GM19239 (cell line): ENCODE data around the gene CD4.
"Not testable (repeated sequence)": the region's sequence is repeated elsewhere in the genome, so short reads cannot be mapped to it uniquely, and the experiment has no call there.

Source experiments
- DNase-seq: peaks from one replicate; pipeline ENCODE4 v3.0.0; 2011; ENCODE audit warnings: low spot score; ENCODE audit not compliant: insufficient read length
- FAIRE-seq: peaks from 2 replicates; lab custom pipeline; 2011; peaks lifted over from hg19 to GRCh38; lab: Jason Lieb, UNC

Gene CD4

DNA sequence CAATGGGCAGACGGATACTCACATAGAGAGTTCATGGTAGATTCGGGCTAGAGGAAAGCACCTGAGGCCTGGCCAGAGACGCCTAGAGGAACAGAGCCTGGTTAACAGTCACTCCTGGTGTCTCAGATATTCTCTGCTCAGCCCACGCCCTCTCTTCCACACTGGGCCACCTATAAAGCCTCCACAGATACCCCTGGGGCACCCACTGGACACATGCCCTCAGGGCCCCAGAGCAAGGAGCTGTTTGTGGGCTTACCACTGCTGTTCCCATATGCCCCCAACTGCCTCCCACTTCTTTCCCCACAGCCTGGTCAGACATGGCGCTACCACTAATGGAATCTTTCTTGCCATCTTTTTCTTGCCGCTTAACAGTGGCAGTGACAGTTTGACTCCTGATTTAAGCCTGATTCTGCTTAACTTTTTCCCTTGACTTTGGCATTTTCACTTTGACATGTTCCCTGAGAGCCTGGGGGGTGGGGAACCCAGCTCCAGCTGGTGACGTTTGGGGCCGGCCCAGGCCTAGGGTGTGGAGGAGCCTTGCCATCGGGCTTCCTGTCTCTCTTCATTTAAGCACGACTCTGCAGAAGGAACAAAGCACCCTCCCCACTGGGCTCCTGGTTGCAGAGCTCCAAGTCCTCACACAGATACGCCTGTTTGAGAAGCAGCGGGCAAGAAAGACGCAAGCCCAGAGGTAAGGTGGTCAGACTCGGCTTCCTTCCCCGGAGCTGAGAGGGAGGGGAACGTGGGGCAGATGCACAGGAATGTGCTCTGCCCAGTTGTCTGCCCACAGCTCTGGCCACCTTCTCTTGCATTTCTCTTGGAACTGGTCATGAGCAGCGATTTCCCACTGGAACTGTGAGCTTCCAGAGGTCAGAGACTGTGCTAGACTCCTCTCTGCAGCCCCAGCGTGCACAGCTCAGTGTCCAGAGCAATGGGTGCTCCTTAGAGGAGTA, at the start of gene CD4:
Gene CD4 (plus strand): TSS at position 557 of the 953 bp plus-strand sequence. CDS start 10,611 bp downstream, outside the sequence.
- FAIRE-seq (no peak), DNase-seq (no peak)

DNA sequence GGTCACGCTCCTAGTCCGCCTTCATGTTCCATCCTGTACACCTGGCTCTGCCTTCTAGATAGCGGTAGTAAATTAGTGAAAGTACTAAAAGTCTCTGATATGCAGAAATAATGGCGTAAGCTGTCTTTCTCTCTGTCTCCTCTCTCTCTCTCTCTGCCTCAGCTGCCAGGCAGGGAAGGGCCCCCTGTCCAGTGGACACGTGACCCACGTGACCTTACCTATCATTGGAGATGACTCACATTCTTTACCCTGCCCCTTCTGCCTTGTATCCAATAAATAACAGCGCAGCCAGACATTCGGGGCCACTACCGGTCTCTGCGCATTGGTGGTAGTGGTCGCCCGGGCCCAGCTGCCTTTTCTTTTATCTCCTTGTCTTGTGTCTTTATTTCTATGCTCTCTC, 47.2 kb upstream of the CD4 start:
- DNase-seq, FAIRE-seq: not testable (repeated sequence)

DNA sequence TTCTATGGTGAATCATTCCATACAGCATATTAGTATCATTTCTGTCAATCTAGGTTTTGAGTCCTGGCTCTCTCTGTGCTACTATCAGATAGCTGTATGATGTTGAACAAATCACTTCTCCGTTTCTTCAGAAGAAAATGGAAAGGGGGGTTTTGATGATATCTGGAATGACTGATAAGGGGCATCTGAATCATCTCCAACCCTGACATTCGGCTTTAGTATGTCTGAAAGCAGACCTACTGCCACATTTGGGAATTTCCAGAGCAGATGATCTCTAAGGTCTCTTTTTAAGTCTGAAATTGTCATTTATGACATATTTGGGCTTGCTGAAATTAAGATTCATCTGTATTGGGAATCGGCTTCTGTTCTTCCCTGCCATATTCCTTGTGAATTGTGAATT, 46.5 kb upstream of the CD4 start:
- no peak for DNase-seq
- FAIRE-seq = no peak

DNA sequence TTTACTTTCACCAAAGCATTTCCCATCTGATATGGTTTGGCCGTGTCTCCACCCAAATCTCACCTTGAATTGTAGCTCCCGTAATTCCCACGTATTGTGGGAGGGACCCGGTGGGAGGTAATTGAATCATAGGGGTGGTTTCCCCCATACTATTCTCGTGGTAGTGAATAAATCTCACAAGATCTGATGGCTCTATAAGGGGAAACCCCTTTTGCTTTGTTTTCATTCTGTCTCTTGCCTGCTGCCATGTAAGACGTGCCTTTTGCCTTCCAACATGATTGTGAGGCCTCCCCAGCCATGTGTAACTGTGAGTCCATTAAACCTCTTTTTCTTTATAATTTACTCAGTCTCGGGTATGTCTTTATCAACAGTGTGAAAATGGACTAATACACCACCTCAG, 46.0 kb upstream of the CD4 start:
- not testable (repeated sequence) for DNase-seq, FAIRE-seq

DNA sequence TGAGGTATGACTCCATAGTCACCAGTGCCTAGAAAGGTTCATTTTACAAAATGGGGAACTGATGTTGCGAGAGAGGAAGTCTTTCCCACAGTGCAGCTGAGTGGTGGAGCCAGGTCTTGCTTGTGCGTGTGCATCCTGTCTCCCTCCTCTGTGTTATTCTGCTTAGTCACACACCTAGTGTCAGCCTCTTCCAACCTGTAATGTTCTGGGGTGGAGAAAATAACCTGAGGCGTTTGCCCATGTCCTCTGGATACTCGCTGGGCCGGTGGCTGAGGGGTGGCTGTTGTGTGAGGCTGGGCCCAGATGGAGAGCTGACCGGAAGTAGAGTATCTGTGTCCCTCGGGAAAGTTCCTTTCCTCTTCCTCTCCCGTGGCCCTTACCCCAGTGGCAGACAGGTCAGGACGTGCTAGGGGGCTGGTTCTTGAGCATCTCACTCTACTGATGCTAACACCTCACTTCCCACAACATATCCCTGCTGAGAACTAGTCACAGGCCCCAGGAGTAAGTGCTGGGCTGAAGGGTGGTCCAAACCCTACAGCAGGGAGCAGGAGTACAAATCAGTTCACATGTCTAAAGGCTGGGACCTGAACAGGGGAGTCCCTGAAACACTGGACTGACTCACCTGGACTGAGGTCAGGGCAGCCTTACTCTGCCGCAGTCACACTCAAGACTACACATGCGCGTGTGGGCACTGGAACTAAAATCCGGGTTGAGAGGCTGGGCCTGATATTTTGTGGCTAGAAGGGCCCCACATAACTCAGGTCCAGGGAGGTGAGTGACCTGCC, 43.4 kb upstream of the CD4 start:
- peak; percentile 66 for FAIRE-seq
- no peak for DNase-seq

DNA sequence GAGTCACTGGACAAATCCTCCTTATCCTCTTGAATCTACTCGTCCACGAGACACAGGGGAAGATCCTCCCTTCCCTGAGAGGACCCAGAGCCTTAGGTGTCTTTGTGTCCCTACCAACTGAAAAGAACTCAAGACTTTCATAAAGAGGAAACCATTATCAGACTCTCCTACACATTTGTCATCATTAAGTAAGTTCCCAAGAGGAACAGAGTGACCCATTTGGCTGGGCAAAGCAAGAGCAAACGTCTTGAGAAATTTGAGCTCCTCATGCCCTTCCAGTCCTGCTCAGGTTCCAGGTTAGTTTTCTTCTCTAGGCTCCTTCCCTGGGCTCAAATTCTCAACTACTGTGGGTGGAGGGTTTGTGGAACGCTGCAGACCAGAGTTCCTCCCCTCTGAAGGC, 42.1 kb upstream of the CD4 start:
- DNase-seq = no peak
- FAIRE-seq = no peak

DNA sequence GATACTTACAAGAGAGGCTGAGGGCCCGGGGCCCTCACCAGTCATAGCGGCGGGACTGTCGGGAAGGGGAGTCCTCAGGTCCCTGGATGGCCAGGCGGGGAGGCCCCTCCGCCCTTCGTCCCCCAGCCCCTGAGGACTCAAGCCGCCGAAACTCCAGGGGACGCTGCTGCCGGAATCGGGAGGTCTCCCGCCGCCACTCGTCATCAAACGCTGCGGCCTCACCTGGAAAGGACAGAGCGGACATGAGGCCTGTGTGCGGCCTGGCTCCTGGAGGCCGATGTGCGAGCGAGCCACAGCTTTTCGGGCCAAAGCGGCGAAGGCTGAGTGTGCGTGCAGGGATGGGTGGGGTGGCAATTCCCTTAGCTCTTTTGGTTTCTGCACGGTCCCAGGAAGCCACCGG, 40.6 kb upstream of the CD4 start:
- no peak for FAIRE-seq
- no peak for DNase-seq

DNA sequence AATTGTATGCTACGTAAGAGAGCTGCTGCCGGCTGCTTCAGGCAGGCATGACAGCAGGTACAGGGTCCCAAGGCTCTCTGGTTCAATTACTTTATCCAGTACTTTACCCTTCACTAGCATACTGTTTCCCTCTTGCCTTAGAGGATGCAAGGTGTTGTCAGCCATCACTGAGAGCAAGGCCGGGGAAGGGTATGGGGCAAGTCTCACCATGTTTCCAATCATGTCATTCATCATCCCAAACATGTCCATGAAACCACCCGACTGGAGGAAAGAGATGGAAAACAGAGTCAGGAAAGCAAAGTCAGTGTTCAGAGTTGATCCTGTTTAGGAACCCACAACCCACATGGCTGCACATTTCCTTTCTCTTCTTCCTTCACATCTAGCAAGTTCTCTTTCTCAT, 38.8 kb upstream of the CD4 start:
- FAIRE-seq (no peak), DNase-seq (no peak)

DNA sequence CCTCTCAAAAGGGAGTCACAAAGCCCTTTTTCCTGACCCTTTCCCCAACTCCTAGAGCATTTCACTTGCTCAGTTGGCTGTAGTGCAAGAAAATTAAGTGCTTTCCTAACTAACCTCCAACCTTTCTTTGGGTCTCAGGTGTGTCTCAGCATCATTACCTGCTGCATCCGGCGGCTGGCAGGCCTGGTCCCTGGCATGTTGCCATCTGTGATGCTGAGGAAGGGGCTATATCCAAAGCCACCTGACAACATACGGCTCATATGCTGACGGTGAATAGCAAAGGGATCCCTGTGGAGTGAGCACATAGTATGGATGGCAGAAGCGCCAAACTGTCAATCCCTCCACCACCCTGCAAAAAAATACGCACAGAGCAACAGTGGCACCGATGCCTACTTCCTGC, 37.6 kb upstream of the CD4 start:
- FAIRE-seq = no peak
- no peak for DNase-seq

DNA sequence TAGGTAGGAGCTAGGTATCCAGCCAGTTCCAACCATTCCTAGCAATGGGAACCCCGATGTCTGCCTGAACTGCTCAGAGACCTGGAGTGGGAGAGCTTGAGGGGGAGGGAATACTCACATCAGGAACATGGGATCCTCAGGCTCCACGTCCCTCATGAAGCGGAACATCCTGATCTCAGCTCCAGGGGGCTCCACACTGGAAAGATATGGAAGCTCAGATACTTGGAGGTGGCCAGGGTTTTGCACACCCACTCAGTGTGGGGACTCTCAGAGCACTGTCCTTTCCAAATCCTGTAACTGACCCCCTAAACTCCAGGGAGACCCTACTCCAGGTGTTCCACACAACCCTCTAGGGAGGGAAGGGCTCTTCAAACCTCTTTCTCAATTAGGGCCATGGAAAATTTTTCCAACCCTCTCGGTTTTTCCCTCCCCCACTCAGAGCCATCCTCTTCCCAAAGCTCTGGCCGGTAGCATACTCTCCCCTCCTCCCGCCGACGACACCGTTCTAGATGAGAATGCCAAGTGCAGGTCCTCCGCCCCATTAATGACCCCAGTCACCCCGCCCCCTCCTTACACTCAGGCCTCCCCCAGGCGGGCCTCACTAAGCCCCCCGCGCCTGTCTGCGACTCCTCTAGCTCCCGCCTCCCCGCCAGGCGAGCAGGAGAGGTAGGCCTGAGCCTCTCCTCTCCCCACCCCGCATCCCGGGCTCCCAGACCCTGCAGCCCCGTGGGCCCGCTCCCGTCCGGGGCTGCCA, 37.0 kb upstream of the CD4 start:
- FAIRE-seq (no peak), DNase-seq (no peak)

DNA sequence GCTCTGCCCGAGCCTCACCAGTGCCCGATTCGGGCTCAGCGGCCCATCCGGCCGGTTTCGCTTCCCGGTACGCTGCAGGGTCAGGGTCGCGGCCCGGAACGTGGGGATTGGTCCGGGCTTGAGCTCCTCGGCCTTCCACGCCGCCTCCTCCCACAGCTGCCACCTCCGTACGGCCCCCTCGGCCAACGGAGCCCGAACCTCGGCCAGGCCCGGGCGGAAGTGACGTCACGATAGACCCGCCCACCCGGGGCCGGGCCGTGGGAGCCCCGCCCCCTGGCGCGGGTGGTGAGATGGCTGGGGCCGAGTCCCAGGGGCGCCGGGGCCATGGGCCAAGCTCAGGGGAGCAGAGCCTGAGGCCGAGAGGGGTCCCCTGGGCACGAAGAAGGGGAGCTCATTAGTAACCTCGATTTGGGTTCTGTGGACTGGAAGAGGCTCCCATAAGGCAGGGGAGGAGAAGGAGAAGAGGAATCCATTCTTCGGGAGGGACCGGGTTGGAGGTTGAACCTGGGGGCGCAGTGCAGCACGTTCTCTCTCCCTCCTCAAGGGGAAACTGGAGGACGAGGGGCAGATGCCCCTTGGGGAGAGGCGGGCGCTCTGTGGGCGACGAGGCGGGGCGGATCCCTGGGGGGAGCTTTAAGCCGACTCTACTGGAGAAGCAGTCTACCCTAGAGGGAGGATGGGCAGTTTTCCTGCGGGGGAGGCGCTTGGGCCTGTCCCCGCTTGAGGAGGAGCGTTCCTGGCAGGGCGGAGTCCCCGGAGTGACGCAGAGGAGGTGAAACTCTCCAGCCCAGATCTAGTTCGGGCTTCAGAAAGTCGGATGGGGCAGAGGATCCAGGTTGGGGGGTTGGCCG, 36.2 kb upstream of the CD4 start, which contains the start of gene MLF2:
Gene MLF2 (minus strand): TSS at position 221 of the 851 bp plus-strand sequence. CDS start 807 bp downstream, outside the sequence.
- DNase-seq (peak; percentile 95), FAIRE-seq (peak; percentile 96)

DNA sequence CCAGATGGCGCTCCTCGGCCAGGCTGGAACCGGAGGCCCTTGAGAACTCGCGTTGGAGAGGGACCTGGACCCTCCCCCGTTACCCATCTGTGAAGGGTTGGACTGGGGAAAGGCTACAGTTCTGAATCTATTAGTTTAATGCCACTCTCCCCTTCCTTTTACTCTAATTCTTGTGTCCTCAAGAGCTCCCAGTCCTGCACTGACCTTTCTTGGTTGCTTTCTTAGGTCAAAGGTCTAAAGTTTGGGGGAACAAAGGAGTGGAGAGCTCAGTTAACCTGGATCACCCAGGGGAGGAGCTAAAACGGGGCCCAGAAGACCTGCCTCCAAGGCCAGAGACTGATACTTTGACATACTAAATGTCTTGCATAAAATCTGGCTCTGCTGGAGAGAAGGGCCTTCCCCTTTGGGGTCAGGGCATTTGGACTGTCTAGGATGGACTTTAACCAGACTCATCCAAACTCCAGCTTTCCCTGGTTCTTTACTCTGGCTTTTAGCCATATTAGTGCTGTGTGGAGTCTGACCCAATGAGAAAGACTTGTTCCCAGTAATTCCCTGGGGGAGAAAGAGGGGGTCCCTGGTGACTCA, 35.5 kb upstream of the CD4 start:
- FAIRE-seq (no peak), DNase-seq (no peak)

DNA sequence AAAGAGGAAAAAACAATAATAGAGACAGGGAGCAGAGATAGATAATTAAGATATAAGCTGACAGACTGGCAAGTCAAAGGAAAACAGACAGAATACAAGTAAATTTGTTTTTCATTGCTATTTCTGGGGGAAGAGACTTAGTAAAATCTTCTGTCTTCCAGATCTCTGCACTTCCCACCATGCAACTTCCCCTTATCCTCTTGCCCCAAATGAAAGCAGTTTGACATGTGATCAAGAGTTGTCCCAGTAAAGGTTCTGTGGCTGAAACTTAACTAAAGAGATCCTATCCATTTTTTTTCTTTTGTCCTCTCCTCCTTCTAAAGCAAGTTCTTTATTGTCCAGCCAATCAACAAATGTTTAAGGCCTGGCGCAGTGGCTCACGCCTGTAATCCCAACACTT, 34.9 kb upstream of the CD4 start:
- no peak for DNase-seq

DNA sequence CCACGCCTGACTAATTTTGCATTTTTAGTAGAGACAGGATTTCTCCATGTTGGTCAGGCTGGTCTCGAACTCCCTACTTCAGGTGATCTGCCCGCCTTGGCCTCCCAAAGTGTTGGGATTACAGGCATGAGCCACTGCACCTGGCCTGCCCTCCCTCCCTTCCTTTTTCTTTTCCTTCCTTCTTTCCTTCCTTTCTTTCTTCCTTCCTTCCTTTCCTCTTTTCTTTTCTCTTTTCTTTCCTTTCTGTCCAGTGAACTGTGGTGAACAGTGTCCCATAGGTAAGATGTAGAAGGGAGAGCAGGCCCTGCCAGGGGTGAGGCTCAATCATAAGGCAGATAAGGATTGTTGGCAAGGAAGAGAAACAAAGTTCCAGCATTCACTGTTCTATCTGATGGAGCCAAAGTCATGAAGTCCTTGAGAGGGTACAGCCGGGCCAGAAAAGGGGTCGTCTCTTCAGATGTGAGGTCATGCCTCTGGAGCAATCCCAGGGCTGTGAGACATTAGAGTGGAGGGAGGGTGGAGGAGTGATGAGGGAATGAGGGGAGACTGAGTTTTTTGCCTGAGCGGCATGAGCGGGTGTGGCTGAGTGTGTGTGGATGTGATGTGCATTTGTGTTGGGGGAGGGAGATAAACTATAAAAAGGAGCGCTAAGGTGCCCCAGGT, 32.2 kb upstream of the CD4 start:
- FAIRE-seq (no peak), DNase-seq (no peak)

More for the DNA sequence above, 34.9 kb upstream of the CD4 start:
- FAIRE-seq = no peak

DNA sequence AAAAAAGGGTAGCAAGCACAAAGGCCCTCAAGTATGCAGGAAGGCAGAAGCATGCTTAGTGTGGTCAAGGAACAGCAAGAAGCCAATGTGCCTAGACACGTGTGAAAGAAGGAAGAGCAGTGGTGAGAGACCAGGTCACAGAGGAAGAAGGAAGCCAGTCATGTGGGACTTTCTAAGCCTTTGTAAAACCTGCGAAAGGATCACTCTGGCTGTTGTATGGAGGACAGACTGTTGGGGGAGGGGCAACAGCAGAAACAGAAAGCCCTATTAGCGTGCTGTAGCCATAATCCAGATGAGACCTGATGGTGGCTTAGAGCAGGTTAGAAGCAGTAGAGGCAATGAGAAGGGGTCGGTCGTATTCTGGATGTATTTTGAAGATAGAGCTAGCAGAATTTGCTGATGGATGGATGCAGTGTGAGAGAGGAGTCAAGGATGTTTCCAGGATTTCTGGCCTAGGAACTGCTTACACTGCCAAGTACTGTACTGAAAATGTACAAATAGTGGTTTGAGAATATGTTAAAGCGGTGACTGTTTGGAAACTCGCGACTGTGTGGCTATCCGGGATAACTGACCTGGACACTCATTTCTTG, 30.7 kb upstream of the CD4 start:
- FAIRE-seq = no peak
- no peak for DNase-seq

DNA sequence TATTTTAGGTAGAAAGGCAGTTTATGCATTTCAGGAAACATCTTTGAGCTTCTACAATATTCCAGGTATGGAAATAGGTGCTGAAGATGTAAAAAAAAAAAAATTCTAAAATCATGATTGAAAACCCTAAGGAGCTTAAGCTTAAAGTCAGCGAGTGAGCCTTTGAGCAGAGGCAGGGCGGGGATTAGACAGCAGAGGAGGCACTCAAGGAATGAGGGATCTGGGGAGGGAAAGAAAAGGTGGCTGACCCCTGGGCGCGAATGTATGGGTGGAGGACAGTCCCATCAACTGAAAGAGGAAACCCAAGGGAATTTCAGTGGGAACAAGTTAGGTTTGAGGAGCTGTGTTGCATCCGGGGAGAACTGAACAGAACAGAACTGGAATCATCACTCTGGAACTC, 29.6 kb upstream of the CD4 start:
- FAIRE-seq (no peak), DNase-seq (no peak)

DNA sequence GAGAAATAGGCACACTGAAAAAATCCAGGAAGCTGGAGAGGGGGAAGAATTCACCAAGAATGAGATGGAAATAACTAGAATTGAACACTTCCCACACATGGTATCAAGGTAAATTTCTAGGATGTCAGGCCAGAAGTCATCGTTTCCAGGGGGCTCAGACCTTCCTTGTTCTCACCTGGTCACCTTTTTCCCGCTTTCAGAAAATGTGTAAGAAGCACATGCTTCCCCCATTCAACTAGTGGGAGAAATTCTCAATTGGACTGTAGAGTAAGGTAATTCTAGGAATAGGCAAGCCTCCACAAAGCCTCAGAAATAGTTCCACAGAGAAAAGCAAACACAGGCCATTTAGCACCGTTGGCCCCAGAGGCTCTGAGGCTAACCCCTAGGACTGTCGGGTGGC, 25.9 kb upstream of the CD4 start:
- FAIRE-seq = no peak
- DNase-seq = no peak
